ENCODE results near the gene BRI3.

BRI3 gene

DNA sequence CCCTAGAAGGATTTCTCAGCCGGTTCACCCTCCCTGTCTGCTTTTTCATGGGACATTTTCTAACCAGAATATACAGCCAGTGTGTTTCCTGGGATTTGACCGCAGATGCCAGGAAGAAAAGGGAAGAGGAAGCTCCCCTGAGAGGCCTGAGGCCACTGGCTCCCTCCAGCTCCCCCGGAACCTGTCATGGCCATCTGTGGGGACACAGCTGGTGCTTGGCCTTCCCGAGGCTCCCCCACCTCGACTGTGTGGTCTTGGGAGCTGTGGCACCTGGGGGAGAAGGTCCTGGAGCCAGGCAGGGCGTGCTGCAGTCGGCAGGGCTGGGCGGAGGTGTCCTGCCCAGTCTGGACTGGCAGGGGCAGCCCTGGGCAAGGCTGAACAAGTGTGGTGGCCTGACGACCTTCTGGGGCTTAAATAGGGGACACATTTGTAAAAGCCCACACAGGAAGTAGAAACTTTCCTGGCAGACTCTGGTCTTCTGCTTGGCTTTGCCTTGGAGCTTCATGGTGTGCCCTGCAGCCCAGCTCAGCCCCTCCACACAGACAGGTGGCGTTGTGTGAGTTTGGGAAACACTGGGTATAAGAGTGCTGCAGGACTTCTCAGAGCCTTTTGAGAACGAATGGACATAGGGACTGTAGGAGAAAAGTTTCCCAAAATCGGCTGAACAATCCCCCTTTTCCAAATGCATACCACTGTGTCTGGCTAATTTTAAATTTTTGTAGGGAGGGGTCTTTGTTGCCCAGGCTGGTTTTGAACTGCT is 6.8 kb downstream of the BRI3 start:
- no peak for DNase-seq

DNA sequence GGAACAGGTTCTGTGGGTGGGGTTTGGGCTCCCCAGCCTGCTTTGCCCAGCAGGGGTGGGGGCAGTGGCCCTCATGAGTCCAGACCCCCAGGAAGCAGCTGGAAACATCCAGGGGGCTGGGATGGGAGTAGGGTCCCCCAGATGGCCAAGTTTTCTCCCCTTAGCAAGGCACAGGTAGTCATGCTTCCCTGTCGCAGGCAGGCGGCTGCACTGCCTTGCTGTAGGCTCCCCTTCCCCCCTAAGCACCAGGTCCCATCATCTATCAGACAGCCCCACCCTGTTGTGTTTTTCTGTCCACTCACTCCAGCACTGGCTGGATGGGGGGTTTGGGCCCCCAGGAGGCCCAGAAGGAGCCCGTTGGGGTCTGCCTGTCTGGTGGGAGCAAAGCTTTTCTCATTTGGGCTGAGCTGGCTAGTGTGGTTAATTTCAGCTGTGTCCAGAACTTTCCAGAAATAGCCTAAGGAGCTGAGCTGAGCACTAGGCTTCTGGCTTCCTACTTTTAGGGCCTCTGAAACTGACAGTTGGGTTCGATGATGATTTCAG is 7.9 kb downstream of the BRI3 start:
- no peak for DNase-seq

DNA sequence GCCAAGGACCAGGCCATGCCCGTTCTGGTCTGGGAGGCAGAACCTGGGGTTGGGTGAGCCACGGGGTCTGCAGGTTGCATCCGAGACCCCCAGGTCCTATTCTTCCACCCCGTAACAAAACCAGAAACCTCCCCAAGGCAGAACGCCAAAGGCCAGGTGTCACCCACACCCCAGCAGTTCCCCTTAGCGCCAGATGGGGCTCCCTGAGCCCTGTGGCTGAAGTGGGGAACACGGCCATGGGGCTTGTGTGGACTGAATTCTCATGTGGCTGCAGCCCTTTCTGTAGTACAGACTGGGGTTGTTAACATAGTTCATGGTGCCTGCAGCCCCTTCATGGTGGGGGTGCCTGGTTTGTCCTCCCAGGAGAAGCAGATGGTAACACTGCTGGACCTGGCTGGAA is 10.2 kb downstream of the BRI3 start:
- DNase-seq: no peak

DNA sequence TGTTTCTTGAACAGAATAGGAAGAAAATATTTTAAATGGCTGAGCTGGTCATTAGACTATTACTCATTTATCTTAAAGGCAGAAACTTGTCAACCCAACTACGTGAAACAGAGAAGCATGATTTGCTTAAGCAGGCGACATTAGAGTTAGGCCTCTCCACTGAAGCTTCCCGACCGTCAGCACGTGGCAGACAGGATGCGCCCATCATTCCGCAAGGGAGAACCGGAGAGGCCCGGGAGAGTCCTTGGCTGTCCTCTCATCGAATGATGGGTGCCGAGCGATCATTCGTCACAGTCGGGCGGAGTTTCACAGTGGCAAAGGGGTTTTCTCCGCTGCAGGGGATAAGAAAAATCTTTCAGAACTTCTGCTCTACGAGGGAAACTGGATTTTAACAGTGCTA is 11.8 kb downstream of the BRI3 start:
- no peak for DNase-seq

DNA sequence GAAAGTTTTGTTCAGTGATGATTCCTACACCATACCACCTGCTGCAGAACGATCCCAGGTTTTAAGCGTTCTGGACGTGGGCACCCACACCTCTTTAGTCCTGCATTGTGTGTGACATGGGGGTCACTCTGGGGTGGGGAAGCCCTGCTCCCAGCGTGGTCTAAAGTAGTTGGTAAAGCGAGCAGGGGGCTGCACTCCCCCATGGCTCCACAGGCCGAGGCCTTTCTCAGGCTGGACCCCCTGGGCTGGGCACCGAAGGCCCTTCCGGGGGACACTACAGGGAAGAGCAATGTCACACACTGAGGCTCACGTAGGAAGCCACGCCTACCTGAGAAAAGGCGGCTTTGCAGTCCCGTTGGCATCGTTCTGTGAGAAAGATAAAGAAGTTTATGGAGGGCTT is 12.3 kb downstream of the BRI3 start:
- no peak for DNase-seq

DNA sequence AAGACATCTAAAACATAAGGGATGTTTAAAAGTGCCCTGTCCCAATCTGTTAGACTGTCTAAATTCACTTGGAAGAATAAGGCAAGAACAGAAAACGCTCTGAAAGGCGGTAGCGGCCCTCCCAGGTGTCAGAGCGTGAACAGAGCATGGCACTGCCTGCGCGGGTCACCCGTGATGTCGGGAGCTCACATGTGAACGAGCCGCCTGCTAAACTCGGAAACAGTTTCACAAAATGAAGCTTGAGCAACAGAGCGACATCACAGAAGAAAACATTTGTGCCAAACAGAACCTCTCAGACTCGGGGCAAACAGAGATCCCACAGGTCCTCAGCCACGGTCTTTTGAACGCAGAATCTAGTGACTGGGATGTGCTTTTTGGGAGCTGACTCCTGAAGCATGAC is 12.8 kb downstream of the BRI3 start:
- no peak for DNase-seq

DNA sequence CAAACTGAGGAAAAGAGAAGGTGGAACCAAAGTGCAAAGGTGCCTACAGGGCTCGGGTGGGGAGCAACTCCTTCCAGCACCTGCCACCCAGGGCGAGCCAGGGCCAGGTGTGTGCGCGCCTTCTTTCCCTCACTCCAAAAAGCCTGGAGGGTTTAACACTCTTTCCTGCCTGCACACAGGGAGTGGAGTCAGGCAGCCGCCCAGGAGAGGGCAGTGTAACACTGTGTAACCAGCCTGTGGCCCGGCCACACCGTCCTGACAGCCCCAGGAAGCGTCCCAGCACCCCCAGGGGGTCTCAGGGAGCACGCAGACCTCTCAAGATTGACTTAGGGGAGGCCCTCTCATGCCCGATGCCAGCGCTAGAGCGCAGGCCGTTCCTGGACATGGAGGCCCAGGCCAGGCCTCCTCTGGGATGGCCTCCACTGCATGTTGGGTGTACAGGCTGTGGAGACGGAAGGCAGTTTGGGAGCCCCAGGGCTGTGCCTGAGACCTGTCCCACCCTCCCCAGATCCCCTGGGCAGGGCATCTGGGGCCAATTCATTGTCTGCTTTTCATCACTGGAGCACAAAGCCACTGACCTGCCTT is 13.4 kb downstream of the BRI3 start:
- peak; percentile 59 for DNase-seq

DNA sequence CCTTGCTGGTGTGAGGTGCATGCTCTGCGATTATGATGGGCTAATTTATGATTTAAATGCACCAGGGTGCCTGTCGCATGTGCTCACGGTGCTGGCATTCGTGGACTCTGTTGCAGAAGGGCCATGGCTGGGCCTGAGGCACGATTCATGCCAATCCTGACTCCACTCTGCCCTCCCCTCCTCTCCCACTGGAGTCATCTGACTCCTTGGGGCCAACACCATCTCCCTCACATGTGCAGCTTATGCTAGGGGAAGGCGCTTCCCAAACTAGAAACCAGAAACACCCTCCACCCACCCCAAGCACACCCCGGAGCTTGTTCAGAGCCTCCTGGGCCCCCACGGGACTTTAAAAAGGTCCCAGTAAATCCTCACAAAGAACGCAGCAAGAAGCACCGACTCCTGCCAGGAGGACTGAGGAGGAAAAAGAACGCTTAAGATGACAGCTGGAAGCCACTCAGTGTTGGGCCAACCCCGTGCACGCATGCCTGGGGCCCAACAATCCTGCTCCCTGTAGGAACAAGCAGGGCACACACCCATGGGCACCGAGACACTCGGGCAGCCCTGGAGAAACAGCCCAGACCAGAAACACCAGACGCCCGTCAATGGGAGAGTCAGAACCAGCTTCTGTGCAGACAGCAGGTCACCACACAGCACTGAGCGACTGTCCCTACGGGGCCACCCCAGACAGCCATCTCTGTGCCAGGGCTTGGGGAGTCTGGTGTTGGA is 14.1 kb downstream of the BRI3 start:
- no peak for DNase-seq

DNA sequence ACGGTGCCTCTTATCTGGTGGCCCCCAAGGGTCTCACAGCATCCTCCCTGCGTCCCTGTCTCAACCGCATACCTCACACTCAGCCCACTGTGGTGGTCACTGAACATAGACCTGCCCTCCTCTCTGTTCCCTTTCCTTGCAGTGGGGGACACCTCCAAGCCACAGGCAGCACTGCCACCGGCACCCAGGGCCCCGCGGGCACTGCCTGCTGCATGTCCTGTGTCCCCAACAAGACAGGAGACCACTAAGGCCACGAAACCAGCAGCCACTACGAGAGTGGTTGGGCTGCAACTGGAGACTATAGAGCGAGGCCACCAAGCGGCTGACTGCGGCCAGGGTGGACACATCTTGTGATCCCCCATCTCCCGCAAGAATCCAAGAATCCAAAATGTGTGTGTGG is 15.3 kb downstream of the BRI3 start:
- DNase-seq: no peak

DNA sequence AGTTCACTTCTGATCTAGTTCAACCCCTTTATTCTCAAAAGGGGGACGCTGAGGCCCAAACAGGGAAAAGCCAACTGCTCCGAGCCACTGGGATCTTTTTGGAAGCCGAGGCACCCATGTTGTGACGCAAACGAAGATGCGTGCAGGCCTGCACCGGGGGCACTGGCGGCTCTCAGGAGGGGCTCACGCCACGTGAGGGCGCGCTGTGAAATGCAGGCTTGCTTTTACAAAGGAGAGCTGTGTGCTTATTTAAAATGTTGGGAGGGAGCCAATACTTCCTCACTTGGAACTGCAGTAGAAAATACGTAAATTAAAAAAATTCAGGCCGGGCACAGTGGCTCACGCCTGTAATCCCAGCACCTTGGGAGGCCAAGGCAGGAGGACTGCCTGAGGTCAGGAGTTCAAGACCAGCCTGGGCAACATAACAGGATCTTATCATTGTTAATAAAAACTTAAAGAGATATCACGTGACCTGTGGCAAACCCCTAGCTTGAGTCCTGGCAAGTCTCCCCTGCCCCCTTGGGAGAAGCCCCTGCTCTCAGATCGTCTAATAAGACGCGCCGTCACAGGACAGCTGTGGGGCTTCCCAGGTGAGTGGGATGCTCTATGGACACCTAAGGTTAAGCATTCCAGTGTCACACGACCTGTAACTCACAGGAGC is 16.3 kb downstream of the BRI3 start:
- DNase-seq: no peak

DNA sequence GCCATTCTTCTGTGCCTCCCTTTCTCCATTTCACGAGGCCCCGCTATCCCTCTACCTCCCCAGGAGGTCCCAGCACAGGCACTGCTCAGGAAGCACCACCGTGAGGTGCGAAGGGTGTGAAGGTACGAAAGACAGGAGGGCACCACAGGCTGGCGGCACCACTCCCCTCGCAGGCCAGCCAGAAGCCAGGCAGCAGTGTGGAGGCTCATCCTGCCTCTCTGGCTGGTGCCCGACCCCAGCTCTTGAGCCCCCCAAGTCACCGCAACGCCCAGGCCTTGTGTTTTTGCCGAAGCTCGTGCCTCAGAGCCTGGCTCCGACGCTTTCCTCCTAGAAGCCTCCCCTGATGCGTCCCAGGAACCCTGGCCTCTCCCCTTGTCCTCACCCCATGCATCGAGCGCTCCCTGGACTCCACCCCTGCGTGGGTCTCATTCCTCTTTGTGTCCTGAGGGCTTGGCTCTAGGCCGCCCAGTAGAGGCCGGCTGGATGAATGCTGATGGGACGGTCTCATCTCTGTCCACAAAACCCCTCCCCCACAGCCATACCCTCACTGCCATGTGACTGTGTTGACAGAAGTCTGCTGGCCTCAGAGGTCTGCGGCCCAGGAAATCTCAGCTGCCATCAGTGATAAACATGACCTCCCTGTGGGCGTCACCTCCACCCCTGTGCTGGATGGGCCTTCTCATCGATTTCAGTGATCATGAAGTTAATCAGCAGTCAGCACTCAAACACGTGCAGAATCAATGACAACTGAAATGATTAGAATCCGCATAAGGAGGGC is 19.3 kb downstream of the BRI3 start:
- DNase-seq: no peak

DNA sequence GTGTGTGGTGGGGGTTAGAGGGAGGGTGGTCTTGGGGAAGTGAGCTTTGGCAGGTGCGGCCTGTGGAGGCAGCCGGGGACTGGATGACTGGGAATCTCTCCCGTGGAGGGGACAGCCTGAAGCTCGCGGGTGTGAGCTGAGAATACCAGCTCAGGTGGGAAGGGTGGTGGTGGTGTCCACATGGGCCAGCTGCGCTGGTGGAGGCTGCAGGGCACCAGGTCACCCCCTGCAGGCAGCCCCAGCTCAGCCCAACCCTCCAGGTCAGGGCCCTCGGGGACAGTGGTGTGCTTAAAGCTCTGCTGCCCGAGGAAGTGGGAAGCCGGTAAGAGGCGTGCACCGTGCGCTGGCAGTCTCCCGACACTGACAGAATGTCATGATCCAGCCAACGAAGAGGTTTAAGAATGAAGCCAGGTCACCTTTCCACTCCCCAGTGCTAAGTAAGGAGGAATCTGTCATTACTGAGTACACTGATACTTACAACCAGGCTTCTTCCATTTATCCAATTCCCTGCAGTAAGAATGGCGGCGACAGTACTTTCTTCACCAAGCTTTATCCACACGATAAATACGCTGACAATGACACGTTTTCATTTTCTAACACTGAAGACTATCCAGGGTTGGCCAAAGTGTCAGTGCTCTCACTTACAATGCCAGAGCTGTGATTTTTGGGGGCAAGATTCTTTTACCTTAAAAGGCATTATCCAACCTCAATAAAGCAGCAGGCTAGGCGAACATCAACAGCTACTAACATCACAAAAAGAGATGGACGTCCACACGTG is 20.4 kb downstream of the BRI3 start:
- DNase-seq: no peak

DNA sequence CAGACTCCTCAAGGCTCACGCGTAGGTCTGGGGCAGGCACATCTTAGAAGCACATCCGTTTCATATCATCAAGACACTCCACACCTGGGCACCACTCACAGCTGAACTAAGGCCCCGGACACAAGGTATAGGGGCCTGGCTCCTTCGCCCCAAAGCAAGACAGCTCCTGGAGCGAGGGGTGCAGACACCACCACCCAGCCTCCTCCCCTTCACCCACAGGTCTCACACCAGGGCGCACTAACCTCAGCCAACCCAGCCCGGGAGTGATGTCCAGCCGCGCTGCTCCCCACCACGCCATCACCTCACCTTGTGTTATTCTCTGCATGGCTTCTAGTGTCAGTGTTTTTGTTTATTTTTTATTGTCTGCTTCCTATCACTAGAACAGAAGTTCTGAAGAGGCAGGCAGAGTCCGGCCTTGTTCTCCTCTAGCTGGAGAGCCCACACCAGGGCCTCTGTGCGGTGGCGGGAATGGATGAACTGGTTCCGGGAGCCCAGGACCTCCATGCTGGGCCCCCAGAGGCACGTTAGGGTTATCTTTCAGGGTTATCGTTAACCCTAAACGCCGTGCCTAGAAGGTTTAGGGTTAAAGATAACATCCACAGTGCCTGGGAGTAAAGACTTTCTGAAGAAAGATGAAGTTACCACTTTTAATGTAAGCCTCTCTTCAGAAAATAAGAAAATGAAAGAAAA is 21.8 kb downstream of the BRI3 start:
- DNase-seq: no peak

DNA sequence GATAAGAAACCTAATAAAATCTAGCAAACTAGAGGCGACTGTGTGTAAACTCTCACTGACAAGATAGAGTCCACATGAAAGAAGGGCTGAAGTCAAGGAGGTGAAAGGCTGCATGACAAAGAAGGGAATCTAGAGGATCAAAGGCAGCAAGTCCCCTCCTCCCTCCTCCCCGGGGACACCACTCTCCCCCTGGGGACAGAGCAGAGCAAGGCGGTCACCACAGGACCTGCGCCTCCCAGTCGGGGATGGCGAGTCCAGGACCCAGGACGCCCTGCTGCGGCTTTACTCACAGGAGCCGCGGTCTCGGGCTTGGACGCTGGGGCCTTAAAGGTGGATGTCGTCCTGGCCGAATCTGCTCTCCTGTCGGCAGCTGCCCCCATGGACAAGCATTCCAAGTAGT is 22.4 kb downstream of the BRI3 start:
- DNase-seq: no peak

DNA sequence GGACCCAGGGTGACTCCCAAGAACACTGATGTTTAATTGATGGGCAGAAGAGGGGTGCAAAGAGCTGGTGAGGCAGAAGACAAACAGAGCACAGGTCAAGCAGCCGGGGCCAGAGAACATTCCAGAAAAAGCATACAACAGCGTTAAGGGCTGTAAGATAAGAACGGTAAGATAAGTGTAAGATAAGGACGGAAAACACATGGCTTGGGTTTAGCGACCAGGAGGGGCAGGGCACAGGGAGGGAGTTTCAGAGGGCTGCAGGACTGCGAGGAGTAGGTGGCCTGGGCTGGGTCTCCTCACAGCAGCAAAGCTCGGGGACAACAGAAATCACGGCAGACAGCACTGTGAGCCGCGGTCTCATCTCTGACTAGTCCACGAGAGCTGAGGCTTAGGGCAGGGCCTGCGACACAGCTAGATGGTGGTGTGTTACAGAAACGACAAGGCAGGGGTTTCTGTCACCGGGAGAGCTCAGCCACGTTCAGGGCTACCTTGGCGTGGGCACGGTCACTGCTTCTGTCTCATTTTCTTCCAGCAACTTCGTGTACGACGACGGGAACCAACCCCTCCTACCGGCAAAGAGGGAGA is 24.6 kb downstream of the BRI3 start:
- no peak for DNase-seq

DNA sequence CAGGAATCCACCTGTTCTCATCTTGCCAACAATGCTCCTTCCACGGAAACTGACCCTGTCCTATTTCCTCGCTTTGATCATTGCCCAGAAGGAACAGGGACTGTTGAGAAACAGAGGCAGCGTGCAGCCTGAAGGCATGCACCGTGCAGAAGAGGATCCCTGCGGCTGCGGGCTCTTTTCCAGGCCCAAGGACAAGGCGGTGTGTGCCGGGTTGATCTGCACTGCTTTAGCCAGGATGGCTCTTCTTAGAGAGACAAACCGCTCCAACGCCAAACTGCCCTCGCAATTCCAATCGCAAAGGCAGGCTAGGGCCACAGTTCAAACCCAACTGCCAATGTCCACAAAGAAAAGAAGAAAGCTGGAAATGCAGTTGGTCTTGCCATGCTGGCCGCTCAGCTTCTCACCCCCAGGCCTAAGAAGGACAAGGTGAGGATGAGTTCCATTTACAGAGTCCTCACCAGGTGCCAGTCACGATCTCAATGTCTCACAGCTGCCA is 26.5 kb downstream of the BRI3 start:
- no peak for DNase-seq

DNA sequence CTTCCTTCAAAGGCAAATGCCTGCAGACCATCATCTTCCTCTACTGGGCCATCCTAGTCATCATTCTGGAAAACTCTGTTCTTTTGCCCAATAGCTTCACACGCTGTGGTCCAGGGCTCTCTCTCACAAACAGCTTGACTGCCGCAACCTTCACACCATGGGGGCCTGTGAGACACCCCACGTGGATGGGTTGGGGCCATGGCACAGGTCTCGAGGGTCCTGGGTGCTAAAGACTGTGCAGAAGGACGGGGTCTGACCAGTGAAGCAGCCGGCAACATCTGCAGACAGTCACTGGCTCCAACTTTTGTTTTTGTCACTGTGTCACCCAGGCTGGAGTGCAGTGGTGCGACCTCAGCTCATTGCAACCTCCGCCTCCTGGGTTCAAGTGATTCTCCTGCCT is 28.1 kb downstream of the BRI3 start:
- DNase-seq: no peak

DNA sequence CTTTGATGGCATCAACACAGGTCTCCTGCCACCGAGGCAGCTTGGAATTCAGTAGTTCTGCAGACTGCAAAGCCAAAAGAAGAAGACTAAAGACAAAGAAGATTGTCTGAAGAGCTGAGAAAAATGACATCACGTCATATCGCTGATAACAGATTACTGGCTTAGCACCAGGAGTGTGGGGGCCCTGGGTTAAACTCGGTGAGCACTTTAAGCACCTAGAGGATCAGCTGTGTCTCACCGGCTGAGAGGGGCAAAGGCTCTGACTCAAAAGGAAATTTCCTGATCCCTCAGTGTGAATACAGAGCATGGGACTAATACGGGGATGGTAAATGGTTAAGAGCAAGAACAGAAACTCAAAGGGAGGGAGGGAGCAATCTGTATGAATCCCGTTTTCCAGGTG is 30.7 kb downstream of the BRI3 start:
- DNase-seq: no peak

DNA sequence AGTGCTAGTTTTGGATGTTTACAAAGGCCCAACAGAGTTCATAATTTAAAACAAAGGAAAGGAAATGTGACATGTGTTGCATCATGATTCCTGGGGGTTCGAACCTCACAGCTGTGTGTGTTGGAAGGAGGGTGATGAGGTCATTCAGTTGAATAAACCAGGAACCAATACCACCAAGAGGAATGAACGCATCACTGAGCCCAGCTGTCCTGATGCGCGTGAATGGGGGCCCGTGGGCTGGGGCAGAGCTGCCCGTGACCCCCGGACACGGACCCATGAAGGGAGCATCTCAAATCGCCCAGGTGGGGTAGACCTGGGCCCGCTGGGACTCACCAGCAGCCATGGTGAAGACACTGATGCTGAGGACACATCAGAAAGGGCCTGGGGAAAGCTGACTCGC is 33.0 kb downstream of the BRI3 start:
- no peak for DNase-seq

DNA sequence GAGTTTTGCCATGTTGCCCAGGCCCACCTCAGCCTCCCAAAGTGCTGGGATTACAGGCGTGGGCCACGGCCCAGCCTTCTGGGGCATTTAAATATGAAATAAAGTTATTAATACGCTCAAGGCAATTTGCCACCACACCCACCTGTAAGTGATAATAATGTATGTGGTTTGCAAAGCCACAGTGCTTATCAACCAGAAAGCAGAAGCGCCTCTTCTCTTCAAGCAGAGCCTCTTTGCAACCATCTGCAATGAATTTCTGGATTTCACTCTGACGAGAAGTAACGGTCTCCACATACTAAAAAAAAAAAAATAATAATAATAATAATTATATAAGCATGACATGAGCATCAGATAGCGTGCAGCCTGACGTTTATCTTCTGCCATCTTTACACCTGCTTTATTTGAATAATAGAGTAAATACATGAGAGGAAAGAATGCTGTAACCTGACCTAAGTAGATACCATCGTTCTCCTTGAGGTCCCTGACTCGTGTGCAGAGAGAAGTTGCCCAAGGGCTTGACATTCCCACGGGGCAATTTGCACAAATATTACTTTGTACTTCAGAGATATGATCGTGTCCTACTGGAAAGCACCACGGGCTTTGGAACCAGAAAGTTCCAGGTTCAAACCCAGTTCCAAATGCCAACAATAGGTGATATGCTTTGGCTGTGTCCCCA is 34.0 kb downstream of the BRI3 start:
- DNase-seq: no peak
